ENCODE results near the gene PCDHGA1.

Gene PCDHGA1

GRCh38 chr5:141519605-141520565 lies 189.6 kb downstream of the PCDHGA1 start:
- in situ Hi-C loops (cut with HindIII; ENCODE audit: low sequenced_read_pairs), result loop anchor here (5.0 kb wide), 1 partner anchor 38 kb away; no protein-coding TSS in a partner anchor
- TF ChIP-seq CTCF (IDR thresholded peaks at IDR 0.05; ENCODE audit: low read depth, low read length, missing control alignments), result no peak
- no peak for DNase-seq (ENCODE audit: low read depth)
- H3K4me3 ChIP-seq (ENCODE audit: low read depth, low read length), result no peak overlapping the region

- in situ Hi-C loops (cut with HindIII; ENCODE audit: low sequenced_read_pairs), result no loop called here
- TF ChIP-seq CTCF (IDR thresholded peaks at IDR 0.05; ENCODE audit: low read depth, low read length, missing control alignments), result no peak
- DNase-seq (ENCODE audit: low read depth), result peak; percentile 99
- H3K4me3 ChIP-seq (ENCODE audit: low read depth, low read length), result no peak overlapping the region
Observed at GRCh38 chr5:141521244-141521781, 191.0 kb downstream of the PCDHGA1 start.

DNA sequence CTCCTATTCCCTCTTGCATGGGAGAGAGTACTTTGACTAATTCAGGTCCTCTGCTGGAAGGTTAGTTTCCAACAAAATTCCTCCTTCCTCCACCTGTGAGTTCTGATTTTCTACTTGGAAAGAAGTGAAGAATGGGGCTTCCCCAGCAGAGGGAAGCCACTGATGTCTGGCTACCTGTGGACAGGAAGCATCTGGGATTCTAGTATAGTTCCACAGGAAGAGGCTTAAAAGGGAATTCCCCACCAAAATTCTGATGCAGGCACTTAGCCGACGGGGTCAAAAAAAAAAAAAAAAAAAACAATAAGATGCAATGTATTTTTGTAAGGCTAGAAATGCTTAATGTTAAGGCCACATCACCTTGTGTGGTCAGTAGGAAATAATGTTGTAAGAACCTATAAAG lies 192.0 kb downstream of the PCDHGA1 start:
- no peak for DNase-seq (ENCODE audit: low read depth)
- TF ChIP-seq CTCF (IDR thresholded peaks at IDR 0.05; ENCODE audit: low read depth, low read length, missing control alignments), result no peak

DNA sequence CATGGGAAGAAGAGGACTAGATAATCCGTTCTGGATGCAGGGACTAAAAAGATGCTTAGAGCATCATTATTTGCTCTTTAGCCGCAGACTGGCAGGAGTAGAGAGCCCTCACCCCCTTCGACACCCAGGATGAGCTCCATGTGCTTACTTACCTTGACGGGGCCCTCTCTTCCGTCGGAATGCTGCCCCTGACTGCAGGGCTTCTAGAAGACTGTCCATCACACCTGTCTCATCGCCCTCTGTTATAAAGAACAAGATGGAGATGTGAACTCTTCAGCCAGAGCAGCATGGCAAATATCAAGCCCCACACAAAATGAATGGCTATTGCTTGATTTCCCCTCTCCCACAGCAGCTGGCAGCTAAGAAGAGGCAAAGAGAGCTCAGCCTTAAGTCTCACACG lies 193.7 kb downstream of the PCDHGA1 start:
- no peak for DNase-seq (ENCODE audit: low read depth)
- H3K4me3 ChIP-seq (ENCODE audit: low read depth, low read length), result no peak overlapping the region
- TF ChIP-seq CTCF (IDR thresholded peaks at IDR 0.05; ENCODE audit: low read depth, low read length, missing control alignments), result no peak
- in situ Hi-C loops (cut with HindIII; ENCODE audit: low sequenced_read_pairs), result no loop called here

More for the DNA sequence above, 192.0 kb downstream of the PCDHGA1 start:
- no peak overlapping the region for H3K4me3 ChIP-seq (ENCODE audit: low read depth, low read length)
- in situ Hi-C loops (cut with HindIII; ENCODE audit: low sequenced_read_pairs), result no loop called here

- H3K4me3 ChIP-seq (ENCODE audit: low read depth, low read length), result no peak overlapping the region
- peak; percentile 96 for DNase-seq (ENCODE audit: low read depth)
- TF ChIP-seq CTCF (IDR thresholded peaks at IDR 0.05; ENCODE audit: low read depth, low read length, missing control alignments), result peak; percentile 99
- in situ Hi-C loops (cut with HindIII; ENCODE audit: low sequenced_read_pairs), result no loop called here
Observed at GRCh38 chr5:141524604-141525597, 194.6 kb downstream of the PCDHGA1 start.

DNA sequence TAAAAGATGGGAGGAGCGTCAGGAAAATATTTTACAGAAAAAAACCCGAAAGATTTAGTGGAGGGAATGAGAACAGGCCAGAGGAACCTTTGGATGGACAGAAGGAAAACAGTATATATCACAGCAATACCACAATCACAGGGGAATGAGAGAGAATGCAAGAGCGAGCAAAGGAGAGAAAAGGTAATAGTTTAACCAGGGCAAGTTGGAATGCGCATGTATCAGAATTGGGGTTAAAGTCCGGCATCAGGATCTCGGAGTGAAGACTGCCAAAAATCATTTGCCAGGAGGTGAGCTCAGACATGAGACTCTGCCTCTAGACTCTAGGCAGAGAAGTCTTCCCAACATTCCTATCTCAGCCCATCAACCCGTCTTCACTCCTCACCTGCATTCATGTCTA lies 195.3 kb downstream of the PCDHGA1 start:
- TF ChIP-seq CTCF (IDR thresholded peaks at IDR 0.05; ENCODE audit: low read depth, low read length, missing control alignments), result no peak
- H3K4me3 ChIP-seq (ENCODE audit: low read depth, low read length), result no peak overlapping the region
- in situ Hi-C loops (cut with HindIII; ENCODE audit: low sequenced_read_pairs), result no loop called here
- no peak for DNase-seq (ENCODE audit: low read depth)
